OCI-LY1 (cell line): ENCODE results near the gene HMGN2.
"Not testable (repeated sequence)": the region's sequence is repeated elsewhere in the genome, so short reads cannot be mapped to it uniquely, and the experiment has no call there.

Source experiments
- CTCF ChIP-seq: fragments of 200-600 bp; sonication (generic), shearing (Covaris generic); IDR thresholded peaks from 2 replicates; pipeline ENCODE4 v1.5.1; 2017; ENCODE audit warnings: mild to moderate bottlenecking, antibody characterized with exemption, low read length, moderate library complexity, mixed read lengths
- EZH2 ChIP-seq: fragments of 200-600 bp; sonication (generic), shearing (Covaris generic); IDR thresholded peaks from 2 replicates; pipeline ENCODE4 v1.8.0; 2017; ENCODE audit warnings: borderline replicate concordance, mixed run types, mild to moderate bottlenecking, antibody characterized with exemption, low read length, moderate library complexity, mixed read lengths

- TF ChIP-seq CTCF, EZH2: not testable (repeated sequence)
Observed at GRCh38 chr1:26515836-26516235, 43.6 kb downstream of the HMGN2 start.
